ENCODE measurements around the gene CX3CR1.

CX3CR1 gene

GRCh38 chr3:39315420-39315819, 35.6 kb upstream of the CX3CR1 start:
- ChIA-PET CTCF (no interaction called here), POLR2A (no interaction called here)

GRCh38 chr3:39313289-39313688, 33.5 kb upstream of the CX3CR1 start:
- no peak overlapping the region for H3K4me3 ChIP-seq (ENCODE audit: low read depth, low read length)
- POLR2A ChIA-PET = no interaction called here
- no peak for TF ChIP-seq CTCF (IDR thresholded peaks at IDR 0.05; ENCODE audit: insufficient read depth, low read length, missing control alignments)
- CTCF ChIA-PET = no interaction called here
- DNase-seq (ENCODE audit: low read depth, low spot score) = no peak

More at GRCh38 chr3:39315420-39315819, 35.6 kb upstream of the CX3CR1 start:
- TF ChIP-seq CTCF (IDR thresholded peaks at IDR 0.05; ENCODE audit: insufficient read depth, low read length, missing control alignments) = no peak
- no peak for DNase-seq (ENCODE audit: low read depth, low spot score)
- H3K4me3 ChIP-seq (ENCODE audit: low read depth, low read length) = no peak overlapping the region

- CTCF ChIA-PET = interaction anchor here (0.8 to 3.2 kb wide), 3 partner anchors 9 to 12 kb away, joined by 3 to 12 read pairs (median 5); no protein-coding TSS in a partner anchor
- DNase-seq (ENCODE audit: low read depth, low spot score) = no peak
- no peak for TF ChIP-seq CTCF (IDR thresholded peaks at IDR 0.05; ENCODE audit: insufficient read depth, low read length, missing control alignments)
- POLR2A ChIA-PET = no interaction called here
- no peak overlapping the region for H3K4me3 ChIP-seq (ENCODE audit: low read depth, low read length)
These were observed 22.3 kb upstream of the CX3CR1 start for GRCh38 chr3:39302178-39302577.

- CTCF ChIA-PET = interaction anchor here (1.9 kb wide), 1 partner anchor 11 kb away, joined by 7 read pairs; no protein-coding TSS in a partner anchor
- H3K4me3 ChIP-seq (ENCODE audit: low read depth, low read length) = no peak overlapping the region
- DNase-seq (ENCODE audit: low read depth, low spot score) = no peak
- TF ChIP-seq CTCF (IDR thresholded peaks at IDR 0.05; ENCODE audit: insufficient read depth, low read length, missing control alignments) = no peak
- POLR2A ChIA-PET = no interaction called here
These were observed 19.4 kb upstream of the CX3CR1 start for GRCh38 chr3:39299279-39299678.

- TF ChIP-seq CTCF (IDR thresholded peaks at IDR 0.05; ENCODE audit: insufficient read depth, low read length, missing control alignments) = no peak
- H3K4me3 ChIP-seq (ENCODE audit: low read depth, low read length) = no peak overlapping the region
- POLR2A ChIA-PET = no interaction called here
- CTCF ChIA-PET = interaction anchor here (1.1 to 14.7 kb wide), 6 partner anchors 9 to 167 kb away, joined by 4 to 545 read pairs (median 12); partner anchors contain the start of gene XIRP1
- no peak for DNase-seq (ENCODE audit: low read depth, low spot score)
These were observed 16.6 kb upstream of the CX3CR1 start for GRCh38 chr3:39296197-39297077.

GRCh38 chr3:39295184-39295775, 15.4 kb upstream of the CX3CR1 start:
- no peak for TF ChIP-seq CTCF (IDR thresholded peaks at IDR 0.05; ENCODE audit: insufficient read depth, low read length, missing control alignments)
- POLR2A ChIA-PET = no interaction called here
- H3K4me3 ChIP-seq (ENCODE audit: low read depth, low read length) = no peak overlapping the region
- CTCF ChIA-PET = interaction anchor here (1.1 to 14.7 kb wide), 5 partner anchors 8 to 166 kb away, joined by 5 to 545 read pairs (median 14); partner anchors contain the start of gene XIRP1
- no peak for DNase-seq (ENCODE audit: low read depth, low spot score)

All from AG04449 (cell line).